Measurements from ENCODE around the gene NELFE.

Gene NELFE

GRCh38 chr6:31972709-31973350 is 14.1 kb upstream of the NELFE start:
- no peak for DNase-seq

- peak; percentile 95 to 100 (median 97) for DNase-seq
Observed at GRCh38 chr6:31971993-31972708, 13.4 kb upstream of the NELFE start, which contains the start of gene DXO. Gene DXO, minus strand, starts transcription at chr6:31972138. Its CDS starts 463 bp downstream, at chr6:31971675.

GRCh38 chr6:31971279-31971992 is 12.7 kb upstream of the NELFE start:
- DNase-seq, result no peak

GRCh38 chr6:31970604-31971271 is 12.0 kb upstream of the NELFE start:
- DNase-seq, result no peak

GRCh38 chr6:31969712-31970603 is 11.2 kb upstream of the NELFE start:
- DNase-seq, result no peak

GRCh38 chr6:31968791-31969711 is 10.3 kb upstream of the NELFE start:
- no peak for DNase-seq

GRCh38 chr6:31968326-31968725 is 9.6 kb upstream of the NELFE start:
- DNase-seq, result no peak

- DNase-seq, result no peak
Observed at GRCh38 chr6:31967926-31968320, 9.2 kb upstream of the NELFE start.

GRCh38 chr6:31966997-31967925 is 8.5 kb upstream of the NELFE start:
- DNase-seq, result no peak

- no peak for DNase-seq
Observed at GRCh38 chr6:31966506-31966905, 7.7 kb upstream of the NELFE start.

- DNase-seq, result no peak
Observed at GRCh38 chr6:31965700-31966099, 6.9 kb upstream of the NELFE start.

- no peak for DNase-seq
Observed at GRCh38 chr6:31963921-31964320, 5.2 kb upstream of the NELFE start.

GRCh38 chr6:31961616-31962015 is 2.8 kb upstream of the NELFE start:
- DNase-seq, result no peak

- no peak for DNase-seq
Observed at GRCh38 chr6:31958412-31958740, 395 bp downstream of the NELFE start.

- DNase-seq, result no peak
Observed at GRCh38 chr6:31956796-31957195, 2.0 kb downstream of the NELFE start.

- no peak for DNase-seq
Observed at GRCh38 chr6:31954511-31954910, 4.3 kb downstream of the NELFE start.

GRCh38 chr6:31952890-31953289 is 5.9 kb downstream of the NELFE start:
- no peak for DNase-seq

- DNase-seq, result peak in 1 of 5 experiments; percentile 23
Observed at GRCh38 chr6:31952140-31952805, 6.5 kb downstream of the NELFE start.

- DNase-seq, result no peak
Observed at GRCh38 chr6:31949926-31950548, 8.7 kb downstream of the NELFE start.
